Natural killer cell (primary cell): ENCODE data around the gene STXBP1. TPM values are rescaled to one million over a fixed set of nuclear protein-coding genes. Genes with fewer than 3 reads are reported as not detected.

Experiments
- ATAC-seq, 3 donors: fragments of 150-1000 bp in 2 of 3; fragments of 200-7000 bp in 1 of 3; cut with Tn5 transposase; 1 replicate in 1 of 3; 2 replicates in 2 of 3; pipeline ENCODE4 v1.10.0; 2021; ENCODE audit warnings: mild to moderate bottlenecking in 2 of 3, moderate library complexity in 2 of 3
- DNase-seq, 2 donors: peaks; one replicate each; pipeline versions ENCODE4 v3.0.0 to v3.0.0-alpha.2; 2013 to 2021; ENCODE audit warnings: mixed read lengths in 1 of 2
- H3K27ac ChIP-seq: one replicate; pipeline ENCODE4 v1.5.1; 2013; ENCODE audit warnings: mild to moderate bottlenecking, low read length
- H3K27me3 ChIP-seq: one replicate; pipeline ENCODE4 v1.6.1; 2013; ENCODE audit warnings: low read length; ENCODE audit not compliant: control insufficient read depth, insufficient read depth
- H3K36me3 ChIP-seq: one replicate; pipeline ENCODE4 v1.6.1; 2013; ENCODE audit warnings: low read length; ENCODE audit not compliant: control insufficient read depth, insufficient read depth
- H3K4me1 ChIP-seq: one replicate; pipeline ENCODE4 v1.6.1; 2013; ENCODE audit warnings: low read length; ENCODE audit not compliant: control insufficient read depth, insufficient read depth
- H3K4me3 ChIP-seq: one replicate; pipeline ENCODE4 v1.5.1; 2013; ENCODE audit warnings: low read length
- H3K9me3 ChIP-seq: one replicate; pipeline ENCODE4 v1.6.1; 2013; ENCODE audit warnings: low read length; ENCODE audit not compliant: control insufficient read depth, insufficient read depth
- H3K27ac Mint-ChIP-seq, 2 donors: one replicate each; pipeline ENCODE4 v1.8.0; 2022; ENCODE audit warnings: mild to moderate bottlenecking in 2 of 2, mixed read lengths in 2 of 2, moderate library complexity in 1 of 2
- H3K27me3 Mint-ChIP-seq, 2 donors: one replicate each; pipeline ENCODE4 v1.8.0; 2022; ENCODE audit warnings: low read depth in 2 of 2, mixed read lengths in 2 of 2
- H3K36me3 Mint-ChIP-seq: one replicate; pipeline ENCODE4 v1.8.0; 2022; ENCODE audit warnings: mixed read lengths
- H3K4me1 Mint-ChIP-seq, 2 donors: one replicate each; pipeline ENCODE4 v1.8.0; 2022; ENCODE audit warnings: mixed read lengths in 2 of 2
- H3K4me3 Mint-ChIP-seq: one replicate; pipeline ENCODE4 v1.8.0; 2022; ENCODE audit warnings: mild to moderate bottlenecking, moderate library complexity, mixed read lengths
- H3K9me3 Mint-ChIP-seq, 2 donors: one replicate each; pipeline ENCODE4 v1.8.0; 2022; ENCODE audit warnings: mixed read lengths in 2 of 2
- WGBS: methylation state at CpG from one replicate; pipeline ENCODE4 v1.1.7; 2013; ENCODE audit warnings: missing lambda C conversion rate; ENCODE audit not compliant: insufficient coverage; 5-methylcytosine and 5-hydroxymethylcytosine counted together
- intact Hi-C: fragments of 100-400 bp; cut with micrococcal nuclease; formaldehyde crosslinking; loops from one replicate; pipeline ENCODE4 v1.14.2; 2022
- total RNA-seq, 4 donors: library from RNA; stranded (reverse); fragments of 120-200 nt in 1 of 4; gene quantifications; one replicate each; pipeline versions ENCODE4 v1.2.3 to v1.2.4, GENCODE V29; 2013 to 2022
- TF ChIP-seq, protein P1 (sequence below): fragments of 200-600 bp; IDR thresholded peaks from one replicate; pipeline ENCODE4 v1.8.0; 2022; ENCODE audit warnings: antibody characterized with exemption

The STXBP1 gene
- total RNA-seq, 3 donors from 2014 or later (not counting 1 experiment from before 2014, with no cell fraction given): 0.97 to 1.8 (median 1.6) TPM

DNA sequence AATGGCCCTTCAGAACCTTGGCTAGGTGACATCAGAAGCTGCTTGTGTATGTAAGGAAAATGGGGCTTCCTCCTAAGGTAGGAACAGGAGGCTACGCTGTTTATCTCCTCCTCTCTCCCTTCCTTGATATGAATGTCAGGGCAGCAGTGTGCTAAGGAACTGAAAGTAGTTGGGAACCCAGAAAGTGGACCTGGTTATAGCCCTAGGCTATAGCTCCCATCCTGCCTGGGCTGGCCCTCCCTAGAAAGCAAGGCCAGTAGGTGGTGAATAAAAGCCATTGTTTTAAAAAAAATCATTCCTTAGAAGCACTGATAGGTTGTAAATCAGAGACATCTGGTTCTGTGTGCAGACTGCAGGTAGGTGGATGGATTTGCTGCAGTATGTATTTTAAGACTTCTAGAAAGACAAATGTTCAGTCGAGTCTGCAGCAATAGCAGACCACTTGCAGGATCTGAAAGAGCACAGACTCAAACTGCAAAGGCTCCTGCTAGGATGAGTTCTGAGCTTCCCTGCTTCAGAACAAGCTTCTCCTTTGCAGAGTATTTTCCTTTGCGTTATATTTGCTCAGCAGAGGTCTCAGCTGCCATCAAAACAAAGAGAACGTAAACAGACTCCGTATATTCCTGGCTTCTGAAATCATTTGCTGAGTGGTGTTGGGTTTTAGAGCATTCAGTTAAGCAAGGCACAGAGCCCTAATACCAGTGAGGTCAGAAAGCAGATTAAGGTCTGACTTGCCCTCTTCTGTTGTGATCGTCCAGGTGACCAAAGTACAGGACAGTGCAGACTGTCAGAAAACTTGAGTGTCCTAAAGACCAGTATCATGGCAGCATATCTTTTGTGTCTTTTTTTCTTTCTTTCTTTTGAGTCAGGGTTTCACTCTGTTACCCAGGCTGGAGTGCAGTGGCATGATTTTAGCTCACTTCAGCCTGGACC, 74.7 kb downstream of the STXBP1 start:
- WGBS: 94% methylated on average over 5 of the region's 6 CpGs
- no peak overlapping the region for H3K27ac Mint-ChIP-seq

DNA sequence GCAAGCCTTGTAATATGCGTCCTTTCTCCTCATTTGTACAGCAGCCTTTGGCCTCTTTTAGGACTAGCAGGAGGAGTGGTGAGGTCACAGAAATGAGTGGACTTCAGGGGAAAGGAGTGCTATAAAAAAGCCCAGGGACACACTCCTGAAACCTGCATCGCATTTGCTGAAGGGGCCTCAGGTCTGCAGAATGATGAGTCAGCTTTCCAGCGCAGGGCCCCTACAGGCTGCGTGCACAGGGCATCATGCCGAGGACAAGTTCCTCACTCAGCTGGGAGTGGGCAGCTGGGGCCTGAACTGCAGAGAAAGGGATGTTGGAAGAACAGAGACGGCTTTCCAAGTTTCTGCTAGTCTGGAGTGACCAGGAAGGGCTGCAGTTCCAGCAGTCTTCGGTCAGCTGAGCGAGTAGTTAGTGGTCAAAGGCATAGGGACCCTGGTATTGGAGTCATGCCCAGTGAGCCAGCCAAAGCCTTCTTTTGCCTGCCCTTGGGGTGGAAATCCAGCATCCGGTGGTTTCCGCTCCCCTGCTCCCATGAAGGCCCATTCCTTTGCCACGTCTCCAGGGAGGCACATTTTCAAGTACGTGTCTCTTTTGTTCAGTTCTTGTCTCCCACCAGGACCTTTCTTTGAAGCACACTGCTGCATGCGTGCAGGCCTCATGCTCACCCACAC, 77.4 kb downstream of the STXBP1 start:
- no peak for ATAC-seq
- H3K4me1 Mint-ChIP-seq: no peaks in the 10 kb centered on the region
- no peak overlapping the region for H3K4me3 Mint-ChIP-seq
- no peak for DNase-seq
- no peak overlapping the region for H3K27ac Mint-ChIP-seq
- no peaks in the 10 kb centered on the region for H3K36me3 Mint-ChIP-seq
- WGBS: 91% methylated on average over 13 of the region's 13 CpGs
- no peaks in the 10 kb centered on the region for H3K9me3 Mint-ChIP-seq
- Histone ChIP-seq H3K9me3 (no peaks in the 10 kb centered on the region), H3K4me1 (no peaks in the 10 kb centered on the region), H3K36me3 (no peaks in the 10 kb centered on the region), H3K4me3 (no peak overlapping the region), H3K27ac (no peak overlapping the region), H3K27me3 (no peaks in the 10 kb centered on the region)
- intact Hi-C loops: no loop called here
- H3K27me3 Mint-ChIP-seq: no peaks in the 10 kb centered on the region
- TF ChIP-seq, protein P1, sequence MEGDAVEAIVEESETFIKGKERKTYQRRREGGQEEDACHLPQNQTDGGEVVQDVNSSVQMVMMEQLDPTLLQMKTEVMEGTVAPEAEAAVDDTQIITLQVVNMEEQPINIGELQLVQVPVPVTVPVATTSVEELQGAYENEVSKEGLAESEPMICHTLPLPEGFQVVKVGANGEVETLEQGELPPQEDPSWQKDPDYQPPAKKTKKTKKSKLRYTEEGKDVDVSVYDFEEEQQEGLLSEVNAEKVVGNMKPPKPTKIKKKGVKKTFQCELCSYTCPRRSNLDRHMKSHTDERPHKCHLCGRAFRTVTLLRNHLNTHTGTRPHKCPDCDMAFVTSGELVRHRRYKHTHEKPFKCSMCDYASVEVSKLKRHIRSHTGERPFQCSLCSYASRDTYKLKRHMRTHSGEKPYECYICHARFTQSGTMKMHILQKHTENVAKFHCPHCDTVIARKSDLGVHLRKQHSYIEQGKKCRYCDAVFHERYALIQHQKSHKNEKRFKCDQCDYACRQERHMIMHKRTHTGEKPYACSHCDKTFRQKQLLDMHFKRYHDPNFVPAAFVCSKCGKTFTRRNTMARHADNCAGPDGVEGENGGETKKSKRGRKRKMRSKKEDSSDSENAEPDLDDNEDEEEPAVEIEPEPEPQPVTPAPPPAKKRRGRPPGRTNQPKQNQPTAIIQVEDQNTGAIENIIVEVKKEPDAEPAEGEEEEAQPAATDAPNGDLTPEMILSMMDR: no peak

More for the DNA sequence above, 74.7 kb downstream of the STXBP1 start:
- Histone ChIP-seq H3K36me3 (no peaks in the 10 kb centered on the region), H3K27ac (no peak overlapping the region), H3K4me1 (no peaks in the 10 kb centered on the region), H3K4me3 (no peak overlapping the region), H3K27me3 (no peaks in the 10 kb centered on the region), H3K9me3 (no peaks in the 10 kb centered on the region)
- TF ChIP-seq, protein P1: no peak
- ATAC-seq (no peak), DNase-seq (no peak)
- intact Hi-C loops: no loop called here
- Mint-ChIP-seq H3K4me3 (no peak overlapping the region), H3K27me3 (no peaks in the 10 kb centered on the region), H3K4me1 (no peaks in the 10 kb centered on the region), H3K9me3 (no peaks in the 10 kb centered on the region), H3K36me3 (no peaks in the 10 kb centered on the region)

DNA sequence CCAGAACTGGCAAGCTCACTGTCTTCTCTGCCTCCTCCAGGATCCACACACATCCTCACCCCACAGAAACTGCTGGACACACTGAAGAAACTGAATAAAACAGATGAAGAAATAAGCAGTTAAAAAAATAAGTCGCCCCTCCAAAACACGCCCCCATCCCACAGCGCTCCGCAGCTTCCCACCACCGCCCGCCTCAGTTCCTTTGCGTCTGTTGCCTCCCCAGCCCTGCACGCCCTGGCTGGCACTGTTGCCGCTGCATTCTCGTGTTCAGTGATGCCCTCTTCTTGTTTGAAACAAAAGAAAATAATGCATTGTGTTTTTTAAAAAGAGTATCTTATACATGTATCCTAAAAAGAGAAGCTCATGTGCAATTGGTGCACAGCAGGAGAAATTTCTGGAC, 78.7 kb downstream of the STXBP1 start:
- TF ChIP-seq, protein P1: no peak
- intact Hi-C loops: no loop called here

More for the DNA sequence above, 78.7 kb downstream of the STXBP1 start:
- H3K4me1 ChIP-seq: no peaks in the 10 kb centered on the region
- ATAC-seq (no peak), DNase-seq (no peak)
- Mint-ChIP-seq H3K27me3 (no peaks in the 10 kb centered on the region), H3K27ac (no peak overlapping the region), H3K4me3 (no peak overlapping the region), H3K4me1 (no peaks in the 10 kb centered on the region), H3K9me3 (no peaks in the 10 kb centered on the region), H3K36me3 (no peaks in the 10 kb centered on the region)
- H3K9me3 ChIP-seq: no peaks in the 10 kb centered on the region
- 97% methylated on average over 9 of the region's 10 CpGs for WGBS
- H3K36me3 ChIP-seq: no peaks in the 10 kb centered on the region
- no peaks in the 10 kb centered on the region for H3K27me3 ChIP-seq
- H3K4me3 ChIP-seq: no peak overlapping the region
- no peak overlapping the region for H3K27ac ChIP-seq
